IMR-90 (cell line): ENCODE measurements around the gene DCAF16.

Source experiments
- BHLHE40 ChIP-seq: fragments of 150-350 bp; IDR thresholded peaks from 2 replicates; pipeline ENCODE4 v1.6.1; 2016; ENCODE audit warnings: mild to moderate bottlenecking, low read depth, low read length
- CEBPB ChIP-seq: IDR thresholded peaks from 2 replicates; pipeline ENCODE4 v1.6.1; 2012; ENCODE audit warnings: low read depth, low read length, improper control_type of control experiment
- CTCF ChIP-seq: conservative IDR thresholded peaks from 2 replicates; pipeline ENCODE4 v1.5.1; 2012; ENCODE audit warnings: mild to moderate bottlenecking, low read depth, low read length, improper control_type of control experiment
- ELK1 ChIP-seq: fragments of 150-350 bp; IDR thresholded peaks from 2 replicates; pipeline ENCODE4 v1.6.1; 2016; ENCODE audit warnings: low read depth, mild to moderate bottlenecking, low read length, moderate library complexity, borderline replicate concordance
- FOS ChIP-seq: fragments of 150-350 bp; IDR thresholded peaks from 2 replicates; pipeline ENCODE4 v1.6.1; 2016; ENCODE audit warnings: low read depth, low read length
- NFE2L2 ChIP-seq: fragments of 150-350 bp; IDR thresholded peaks from 2 replicates; pipeline ENCODE4 v1.6.1; 2016; ENCODE audit warnings: low read depth, mild to moderate bottlenecking, low read length
- POLR2A ChIP-seq: IDR thresholded peaks from 2 replicates; pipeline ENCODE4 v1.6.1; 2012; ENCODE audit warnings: mild to moderate bottlenecking, low read depth, low read length
- USF2 ChIP-seq: fragments of 150-350 bp; IDR thresholded peaks from 2 replicates; pipeline ENCODE4 v1.6.1; 2017; ENCODE audit warnings: mild to moderate bottlenecking, antibody characterized with exemption, low read length, low read depth

- TF ChIP-seq CTCF = no peak
- no peak for TF ChIP-seq ELK1
- TF ChIP-seq CEBPB = no peak
- no peak for TF ChIP-seq POLR2A
- TF ChIP-seq NFE2L2 = no peak
- no peak for TF ChIP-seq FOS
- TF ChIP-seq BHLHE40 = no peak
- TF ChIP-seq USF2 = no peak
Measured at GRCh38 chr4:17766826-17767458, 43.6 kb downstream of the DCAF16 start.
